ENCODE data around the gene P2RY2.

Gene P2RY2

DNA sequence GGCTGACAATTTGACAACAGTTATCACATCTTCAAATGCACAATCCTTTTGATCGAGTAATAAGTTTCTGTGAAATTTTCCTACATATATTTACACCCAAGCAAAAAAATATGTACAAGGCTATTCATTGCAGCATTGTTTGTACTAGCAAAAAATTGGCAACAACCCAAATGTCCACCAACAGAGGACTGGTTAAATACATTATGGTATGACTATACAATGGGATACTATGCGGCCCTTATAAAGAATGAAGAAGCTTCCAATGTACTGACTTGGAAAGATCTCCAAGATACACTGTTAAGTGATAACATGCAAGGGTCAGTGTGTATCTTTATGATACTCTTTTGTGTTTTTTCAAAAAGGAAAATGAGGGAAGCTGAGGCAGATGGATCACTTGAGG lies 8.2 kb upstream of the P2RY2 start:
- DNase-seq: no peak

DNA sequence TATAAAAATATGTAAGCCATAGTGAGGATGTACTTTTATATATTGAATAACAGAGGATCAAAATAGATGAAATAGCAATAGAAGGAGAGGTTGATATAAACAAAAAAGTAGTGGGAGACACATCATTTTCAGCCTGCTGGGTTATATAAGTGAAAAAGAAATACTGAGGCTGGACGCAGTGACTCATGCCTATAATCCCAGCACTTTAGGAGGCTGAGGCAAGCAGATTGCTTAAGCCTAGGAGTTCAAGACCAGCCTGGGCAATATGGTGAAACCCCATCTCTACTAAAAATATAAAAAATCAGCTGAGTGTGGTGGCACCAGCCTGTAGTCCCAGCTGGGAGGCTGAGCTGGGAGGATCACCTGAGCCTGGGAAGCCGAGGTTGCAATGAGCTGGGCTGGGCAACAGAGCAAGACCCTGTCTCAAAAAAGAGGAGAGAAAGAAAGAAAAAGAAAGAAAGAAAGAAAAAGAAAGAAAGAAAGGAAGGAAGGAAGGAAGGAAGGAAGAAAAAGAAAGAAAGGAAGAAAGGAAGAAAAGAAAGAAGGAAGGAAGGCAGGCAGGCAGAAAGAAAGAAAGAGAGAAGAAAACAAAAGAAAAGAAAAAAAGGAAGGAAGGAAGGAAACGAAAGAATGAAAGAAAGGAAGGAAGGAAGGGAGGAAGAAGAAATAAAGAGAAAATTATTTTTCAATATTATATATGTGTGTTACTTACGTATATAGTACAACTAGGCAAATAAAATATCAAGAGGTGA lies 7.0 kb upstream of the P2RY2 start:
- DNase-seq: peak; percentile 42

DNA sequence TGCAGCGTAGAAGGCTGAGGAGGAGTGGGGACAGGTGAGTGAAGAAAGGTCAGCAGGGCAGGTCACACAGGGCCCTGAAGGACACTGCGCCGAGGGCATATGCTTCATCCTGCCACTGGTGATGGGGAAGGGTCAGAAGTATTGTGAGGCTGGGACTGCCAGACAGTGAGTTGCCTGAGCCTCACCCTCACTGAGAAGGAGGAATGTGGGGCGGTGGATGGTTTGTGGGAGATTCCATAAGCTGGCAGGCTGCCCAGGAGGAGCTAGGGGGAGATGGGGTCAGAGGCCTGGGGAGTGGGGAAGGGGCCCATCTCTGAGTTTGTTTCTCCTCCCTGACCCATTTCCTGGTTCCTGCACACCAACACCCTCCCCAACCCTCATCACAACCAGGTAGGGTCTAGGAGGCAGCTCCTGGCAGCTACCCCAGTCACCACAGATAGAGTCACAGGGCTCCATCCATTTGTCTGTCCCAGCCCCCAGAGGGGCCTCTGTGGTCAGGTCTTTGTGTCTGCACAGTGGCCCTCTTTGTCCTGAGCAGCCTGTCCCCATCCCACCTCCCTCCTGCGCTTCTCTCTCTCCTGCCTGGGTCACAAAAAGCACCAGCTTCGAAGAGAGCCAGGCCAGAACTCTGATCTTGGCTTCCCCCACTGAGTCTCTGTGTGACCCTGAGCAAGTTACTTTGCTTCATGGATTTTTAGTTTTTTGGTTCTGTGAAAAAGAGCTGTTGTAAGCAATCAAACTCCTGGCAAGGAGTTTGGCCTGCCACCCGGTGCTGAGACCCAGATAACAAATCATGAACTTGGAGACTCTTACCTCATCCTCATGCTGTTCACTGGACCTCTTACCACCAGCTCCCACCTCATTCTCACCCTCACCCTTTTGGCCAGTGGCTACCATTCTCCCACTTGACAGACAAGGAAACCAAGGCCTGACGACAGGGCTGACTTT lies 4.6 kb upstream of the P2RY2 start:
- DNase-seq: no peak

DNA sequence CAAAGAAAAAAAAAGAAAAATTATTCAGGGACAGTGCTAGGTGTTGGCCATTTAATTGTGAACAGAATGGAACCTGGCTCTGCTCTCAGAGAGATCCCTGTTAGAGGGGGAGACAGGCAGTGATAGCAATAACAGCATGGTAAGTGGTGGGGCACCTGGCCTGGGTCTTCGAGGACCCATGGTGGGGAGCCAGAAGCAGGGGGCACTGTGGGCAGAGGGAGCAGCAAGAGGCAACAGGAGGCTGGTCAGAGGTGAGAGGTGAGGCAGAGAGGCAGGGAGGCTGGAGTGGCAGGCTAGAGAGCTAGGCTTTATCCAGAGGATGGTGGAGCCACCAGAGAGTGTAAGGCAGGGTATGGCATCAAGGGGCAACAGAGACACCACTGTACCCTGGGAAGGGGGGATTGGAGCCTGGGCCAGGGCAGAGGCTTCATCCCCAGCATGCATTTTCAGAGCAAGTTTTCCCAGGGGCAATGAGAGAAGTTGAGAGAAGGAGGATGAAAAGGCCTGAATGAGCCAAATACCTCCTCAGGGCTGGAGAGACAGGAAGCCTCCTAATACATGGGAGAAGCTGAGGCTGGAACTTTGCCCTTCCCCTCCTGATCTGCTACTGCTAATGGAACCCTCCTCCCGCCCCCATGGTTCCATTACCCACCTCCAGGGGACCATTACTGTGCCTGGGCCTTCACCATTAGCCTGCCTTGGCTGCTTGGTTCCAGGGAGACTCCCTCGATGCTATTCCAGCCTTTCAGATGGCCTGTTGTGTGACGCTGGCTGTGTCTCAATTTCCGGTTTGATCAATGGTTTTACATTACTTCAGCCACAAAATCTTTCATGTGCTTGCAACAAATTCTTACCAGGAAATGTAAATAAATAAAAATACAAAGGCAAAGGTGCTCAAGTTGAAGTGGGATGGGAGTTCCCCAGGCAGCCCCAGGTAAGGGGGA lies 2.6 kb upstream of the P2RY2 start:
- peak; percentile 48 for DNase-seq

DNA sequence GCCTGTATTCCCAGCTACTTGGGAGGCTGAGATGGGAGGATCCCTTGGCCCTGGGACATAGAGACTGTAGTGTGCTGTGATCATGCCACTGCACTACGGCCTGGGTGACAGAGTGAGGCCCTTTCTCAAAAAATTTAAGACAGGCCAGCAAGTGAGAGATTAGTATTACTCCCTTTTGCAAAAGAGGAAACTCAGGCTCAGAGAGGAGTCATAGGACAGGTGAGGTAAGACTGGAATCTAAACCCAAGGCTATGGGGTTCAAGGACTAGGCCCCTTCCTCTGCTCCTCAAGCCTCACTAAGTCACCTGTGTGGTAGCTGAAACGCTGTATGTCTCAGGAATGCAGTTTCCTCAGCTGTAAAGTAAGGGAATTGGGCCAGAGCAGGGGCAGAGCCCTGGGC lies 1.6 kb upstream of the P2RY2 start:
- DNase-seq: no peak

DNA sequence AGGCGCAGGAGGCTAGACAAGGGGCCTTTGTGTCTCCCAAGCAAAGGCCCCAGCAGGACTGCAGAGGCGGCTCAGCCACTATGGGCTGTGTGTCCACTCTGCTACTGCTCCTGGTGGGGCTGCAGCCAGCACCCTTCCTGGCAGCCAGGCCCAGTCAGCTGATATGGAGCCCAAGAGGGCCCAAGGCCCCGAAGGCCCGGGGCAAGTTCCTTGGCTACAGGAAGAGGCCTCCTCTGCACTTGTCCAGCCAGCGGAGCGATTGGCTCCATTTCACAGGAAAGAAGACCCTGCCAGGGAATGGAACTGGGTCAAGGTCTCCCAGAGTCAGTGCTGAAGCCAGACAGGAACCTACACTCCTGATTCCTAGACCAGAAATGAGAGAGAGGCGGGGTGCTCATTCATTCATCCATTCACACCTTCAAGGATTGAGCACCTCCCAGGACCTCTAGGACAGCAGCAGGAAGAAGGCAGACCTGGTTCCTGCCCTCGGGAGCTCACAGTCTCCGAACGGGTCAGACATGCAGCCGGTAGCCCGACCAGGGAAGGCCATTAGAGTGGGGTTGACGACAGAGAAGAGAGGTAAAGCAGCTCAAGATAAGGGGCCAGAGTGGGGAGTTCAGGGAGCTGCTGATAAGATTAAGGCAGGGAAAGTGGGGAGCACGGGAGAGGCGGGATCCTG lies 811 bp upstream of the P2RY2 start:
- DNase-seq: no peak

DNA sequence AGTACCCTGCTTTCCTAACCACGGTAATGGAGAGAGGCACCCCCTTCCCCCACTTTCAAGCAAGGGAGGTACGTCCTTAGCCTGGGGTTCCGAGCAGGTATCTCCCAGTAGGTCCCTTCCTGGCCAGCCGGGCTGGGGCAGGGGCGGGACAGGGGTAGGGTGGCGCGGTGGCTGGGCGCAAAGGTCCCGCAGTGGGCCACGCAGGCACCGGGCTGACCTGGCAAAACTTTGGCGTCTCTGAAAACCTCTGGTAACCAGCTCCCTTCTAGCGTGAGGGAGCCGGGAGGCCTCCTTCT lies 323 bp upstream of the P2RY2 start:
- no peak for DNase-seq

DNA sequence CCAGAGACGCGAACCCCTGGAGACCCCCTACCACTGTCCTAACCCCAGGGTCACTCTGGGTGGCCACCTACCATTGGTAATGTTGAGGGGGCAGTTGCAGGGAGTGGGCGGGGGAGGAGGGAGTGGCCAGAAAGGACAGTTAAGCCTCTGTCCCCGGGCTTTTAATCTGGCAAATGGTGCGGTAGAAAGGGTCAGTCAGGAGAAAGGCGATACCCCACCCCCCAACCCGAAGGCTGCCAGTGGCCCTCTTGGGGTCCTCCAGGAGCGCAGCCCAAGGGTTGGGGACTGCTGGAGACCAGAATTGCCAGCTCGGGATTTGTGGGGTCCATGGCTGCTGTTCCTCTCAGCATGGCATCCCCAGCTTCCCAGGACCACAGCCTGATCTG lies 742 bp downstream of the P2RY2 start:
- DNase-seq: no peak

DNA sequence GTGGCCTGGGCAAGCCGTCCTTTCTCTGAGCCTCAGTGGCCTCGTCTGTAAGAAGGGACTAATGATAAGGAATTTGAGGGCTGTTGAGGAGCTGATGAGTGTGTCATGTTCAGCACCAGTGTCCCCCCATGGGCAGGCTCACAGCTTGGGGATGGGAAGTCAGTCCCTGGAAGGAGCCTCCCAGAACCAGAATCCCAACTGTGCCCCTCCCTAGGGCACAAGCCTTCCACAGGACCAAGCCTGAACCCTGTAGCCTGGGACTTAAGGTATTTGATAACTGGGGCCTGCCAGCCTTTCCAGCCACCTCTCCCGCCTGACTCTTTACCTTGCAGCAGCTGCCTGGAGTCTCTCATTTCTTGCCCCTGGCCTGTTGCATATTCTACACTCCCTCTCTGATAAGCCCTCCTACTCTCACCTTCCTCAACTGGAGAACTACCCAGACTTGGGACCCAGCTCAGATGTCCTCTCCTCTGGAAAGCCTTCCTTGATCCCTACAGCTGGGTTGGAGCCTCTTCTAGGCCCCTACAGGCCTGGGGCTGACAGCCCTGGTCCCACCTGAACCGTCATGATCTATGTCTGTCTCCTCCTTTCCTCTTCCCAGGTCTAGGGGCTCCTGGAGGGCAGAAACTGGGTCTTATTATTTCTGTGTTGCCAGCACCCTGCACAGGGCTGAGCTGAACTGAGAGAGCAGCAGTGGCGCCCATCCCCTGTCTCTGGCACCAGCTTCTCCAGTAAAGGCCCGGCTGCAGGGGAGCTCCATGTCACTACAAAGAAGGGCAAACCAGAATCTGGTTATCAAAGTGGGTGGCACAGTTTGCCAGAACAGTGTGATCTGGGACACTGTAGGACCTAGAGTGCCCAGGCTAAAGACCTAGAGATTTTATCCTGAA lies 1.6 kb downstream of the P2RY2 start:
- no peak for DNase-seq

DNA sequence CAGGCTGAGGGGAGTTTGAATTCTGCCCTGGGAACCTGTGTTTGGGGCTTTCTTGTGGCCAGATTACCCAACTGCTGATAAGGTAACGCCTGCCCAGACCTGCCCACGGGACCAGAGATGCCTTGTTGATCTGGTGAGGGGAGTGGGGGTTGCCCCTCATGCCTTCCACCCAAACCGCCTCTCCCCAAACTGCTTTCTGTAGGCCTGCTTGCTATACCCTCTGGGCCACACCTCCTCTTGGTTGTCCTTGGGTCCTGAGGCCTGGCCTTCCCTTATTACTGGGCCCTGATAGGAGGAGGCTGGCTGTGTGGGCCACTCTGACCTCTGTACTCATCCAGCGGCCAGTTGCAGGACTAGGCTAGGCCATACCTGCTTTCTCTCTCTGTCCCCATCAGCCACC lies 3.4 kb downstream of the P2RY2 start:
- DNase-seq: no peak

DNA sequence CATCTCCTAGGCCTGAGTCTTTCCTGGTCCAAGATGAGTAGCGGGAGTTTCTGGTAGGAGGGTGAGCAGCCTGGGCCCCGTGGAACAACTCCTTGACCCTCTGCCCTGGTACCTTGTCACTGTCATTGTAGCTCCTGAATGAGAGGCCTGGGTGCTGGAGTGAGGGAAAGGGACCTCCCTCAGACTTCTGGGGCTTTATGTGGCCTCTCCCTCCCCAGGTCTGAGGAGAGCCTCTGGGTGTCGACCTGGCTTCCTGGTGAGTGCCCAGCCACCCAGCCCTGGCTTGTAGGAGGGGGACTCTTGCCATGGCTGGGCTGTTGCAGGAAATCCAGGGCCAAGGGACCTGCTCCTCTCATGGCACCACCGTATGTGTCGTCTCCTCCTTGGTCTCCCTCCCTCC lies 3.9 kb downstream of the P2RY2 start:
- no peak for DNase-seq

DNA sequence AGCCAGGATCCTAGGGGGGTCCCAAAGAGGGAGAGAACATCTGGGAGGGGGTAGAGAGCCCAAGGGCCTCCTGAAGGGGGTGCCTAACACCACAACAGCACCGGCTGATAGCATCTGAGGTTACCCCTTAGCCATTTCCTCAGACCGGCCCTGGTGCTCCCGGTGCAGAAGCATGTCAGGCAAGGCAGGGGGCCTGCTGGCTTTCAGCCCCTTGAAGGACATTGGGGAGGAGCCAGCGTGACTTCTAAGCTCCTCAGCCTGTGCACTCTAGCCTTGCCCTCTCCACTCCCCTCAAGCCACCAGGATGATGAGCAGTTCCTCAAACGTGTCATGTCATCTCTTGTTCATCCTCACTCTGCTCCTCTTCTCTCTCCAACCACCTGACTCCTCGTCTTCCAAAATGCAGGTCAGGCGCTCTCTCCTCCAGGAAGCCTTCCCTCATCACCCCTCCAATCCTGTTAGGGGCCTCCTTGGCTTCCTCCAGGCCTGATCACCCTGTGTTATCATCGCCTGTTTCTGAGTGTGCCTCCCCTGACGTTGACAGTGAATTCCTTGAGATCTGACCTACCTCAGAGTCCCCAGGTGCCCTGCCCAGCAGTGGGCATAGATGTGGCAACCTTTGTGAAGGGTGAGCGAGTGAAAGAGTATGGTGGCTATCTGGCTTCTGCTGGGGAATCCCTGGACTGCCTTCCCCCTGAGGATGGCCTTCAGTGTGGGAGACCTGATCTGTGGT lies 6.1 kb downstream of the P2RY2 start:
- no peak for DNase-seq

DNA sequence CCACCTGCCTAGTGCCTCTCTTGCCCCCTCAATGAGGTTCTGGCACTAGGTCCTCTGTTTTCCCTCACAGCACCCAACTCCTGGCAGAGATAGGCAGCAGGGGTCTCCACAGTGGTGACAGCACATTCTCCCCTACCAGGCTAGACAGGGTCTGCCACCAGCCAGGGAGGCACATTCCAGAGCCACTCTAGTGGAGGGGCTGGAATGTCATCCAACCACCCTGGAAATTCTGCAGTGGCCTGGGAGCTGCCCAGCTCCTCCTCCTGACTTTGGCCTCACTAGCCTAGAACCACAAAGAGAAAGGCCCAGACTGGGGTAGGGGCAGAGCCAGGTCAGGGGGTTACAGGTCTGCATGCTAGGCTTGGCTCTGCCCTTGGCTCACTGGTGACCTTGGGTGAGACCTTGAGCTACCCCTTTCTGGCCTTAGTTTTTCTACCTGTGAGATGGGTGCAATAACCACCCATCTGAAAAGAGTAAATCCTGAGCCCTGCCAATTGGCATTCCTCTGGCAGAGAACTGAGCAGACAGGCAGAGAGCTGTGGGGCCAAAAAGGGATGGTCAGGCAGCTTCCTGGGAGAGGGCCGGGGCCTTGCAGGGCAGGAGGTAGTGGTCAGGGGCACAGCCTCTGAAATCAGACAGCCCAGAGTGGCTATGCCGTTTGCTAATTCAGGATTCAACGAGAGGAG lies 7.1 kb downstream of the P2RY2 start:
- DNase-seq: no peak

DNA sequence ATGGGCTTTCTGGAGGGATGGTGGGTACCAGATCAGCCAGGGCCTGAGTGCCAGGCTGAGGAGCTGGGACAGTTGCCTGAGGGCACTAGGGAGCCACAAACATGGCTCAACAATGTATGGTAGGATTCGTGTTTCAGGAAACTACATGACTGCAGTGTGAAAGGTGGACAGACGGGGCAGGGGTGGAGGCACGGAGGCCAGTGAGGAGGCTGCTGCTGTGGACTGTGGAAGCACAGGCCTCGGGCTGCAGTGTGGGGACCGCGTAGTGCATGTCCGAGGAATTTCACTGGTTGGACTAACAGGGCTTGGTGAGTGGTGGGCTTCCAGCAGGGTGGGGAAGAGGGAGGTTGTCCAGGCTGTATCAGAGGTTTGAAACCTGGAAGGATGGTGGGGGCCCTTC lies 7.8 kb downstream of the P2RY2 start:
- no peak for DNase-seq

DNA sequence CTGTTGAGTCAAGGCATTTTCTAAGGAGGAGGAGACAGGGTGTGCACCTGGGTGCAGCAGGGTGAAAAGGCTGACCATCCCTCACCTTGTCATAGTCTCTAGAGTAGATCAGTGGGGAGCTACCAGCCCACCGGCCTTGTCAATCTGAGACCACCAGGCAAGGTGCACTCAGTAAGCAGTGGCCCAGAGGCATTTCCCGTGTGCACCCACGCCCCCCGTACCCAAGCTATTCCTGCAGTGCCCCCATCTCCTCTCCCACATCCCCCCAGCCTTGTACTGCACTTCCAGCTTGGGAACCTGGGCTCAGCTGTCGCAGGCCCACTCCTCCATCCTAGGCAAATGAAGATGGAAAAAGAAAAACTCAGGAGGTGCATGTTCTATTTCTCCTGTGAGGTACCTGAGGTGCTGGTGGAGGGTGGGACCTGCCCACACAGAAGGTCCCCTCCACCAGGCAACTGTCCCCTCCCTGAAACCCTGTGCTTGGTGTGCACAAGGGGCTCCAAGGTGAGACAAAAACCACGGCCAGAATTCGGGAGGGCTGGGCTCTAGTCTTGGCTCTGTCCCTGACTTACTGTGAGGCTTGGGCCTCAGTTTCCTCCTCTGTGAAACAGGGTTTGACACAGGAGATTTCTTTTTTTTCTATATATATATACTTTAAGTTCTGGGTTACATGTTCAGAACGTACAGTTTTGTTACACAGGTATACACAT lies 8.4 kb downstream of the P2RY2 start:
- DNase-seq: no peak

DNA sequence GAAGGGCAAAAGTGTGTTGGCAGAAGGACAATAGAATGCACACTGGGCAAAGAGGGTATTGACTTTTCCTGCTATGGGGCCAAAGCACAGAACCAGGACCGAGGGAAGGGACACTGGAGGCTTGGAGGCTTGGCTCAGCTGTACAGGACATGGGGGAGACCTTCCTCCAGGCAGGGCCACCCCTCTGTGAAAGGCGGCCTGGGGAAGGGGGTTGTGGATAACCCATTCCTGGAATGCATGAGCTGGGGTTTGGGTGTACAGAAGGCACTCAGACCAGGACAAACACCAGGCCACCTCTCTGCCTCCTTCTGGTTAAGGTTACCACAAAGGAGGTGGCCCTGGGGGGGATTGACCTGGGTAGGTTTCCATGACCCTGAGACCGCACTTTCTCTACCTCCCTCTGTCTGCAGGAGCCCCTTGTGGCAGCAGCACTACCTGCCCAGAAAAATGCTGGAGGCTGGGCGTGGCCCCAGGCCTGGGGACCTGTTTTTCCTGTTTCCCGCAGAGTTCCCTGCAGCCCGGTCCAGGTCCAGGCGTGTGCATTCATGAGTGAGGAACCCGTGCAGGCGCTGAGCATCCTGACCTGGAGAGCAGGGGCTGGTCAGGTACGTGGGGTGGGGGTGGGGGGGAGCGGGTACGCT lies 9.6 kb downstream of the P2RY2 start:
- DNase-seq: no peak

DNA sequence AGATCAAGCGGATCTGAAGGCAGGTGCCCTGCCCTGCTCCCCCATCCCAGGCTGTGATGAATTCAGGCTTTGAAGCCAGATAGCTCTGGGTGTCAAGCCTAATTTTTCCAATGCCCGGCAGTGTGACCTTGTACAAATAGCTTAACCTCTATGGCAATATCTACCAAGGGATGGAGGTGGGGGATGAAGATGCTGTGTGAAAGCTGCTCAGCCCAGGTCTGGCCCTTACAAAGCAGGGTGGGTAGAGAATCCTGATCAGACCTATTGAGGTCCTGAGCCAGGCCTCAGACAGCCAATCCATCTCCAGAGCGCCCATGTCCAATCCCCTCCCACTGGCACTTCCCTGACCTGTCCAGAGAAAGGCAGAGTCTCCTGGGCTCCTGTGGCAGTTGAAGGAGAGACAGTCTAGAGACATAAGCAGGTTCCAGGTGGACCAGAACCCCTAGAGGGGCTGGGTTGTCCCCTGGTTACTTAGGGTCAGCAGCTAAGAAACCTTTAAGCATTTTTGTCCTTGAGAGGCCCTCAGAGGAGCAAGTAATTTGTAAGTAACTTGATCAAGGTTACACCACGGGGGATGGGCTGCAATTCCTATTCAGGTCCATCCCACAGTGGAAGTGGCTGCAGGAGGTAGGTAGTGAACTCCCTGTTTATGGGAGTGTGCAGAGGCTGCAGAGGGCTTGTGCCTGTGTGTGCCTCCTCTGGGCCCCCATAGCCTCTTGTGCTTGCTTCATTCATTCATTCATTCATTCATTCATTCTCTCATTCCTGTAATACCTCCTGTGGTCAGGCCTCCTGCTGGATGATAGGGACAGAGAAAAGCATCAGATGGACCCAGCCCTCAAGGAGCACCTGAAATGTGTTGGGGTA lies 10.4 kb downstream of the P2RY2 start:
- no peak for DNase-seq

DNA sequence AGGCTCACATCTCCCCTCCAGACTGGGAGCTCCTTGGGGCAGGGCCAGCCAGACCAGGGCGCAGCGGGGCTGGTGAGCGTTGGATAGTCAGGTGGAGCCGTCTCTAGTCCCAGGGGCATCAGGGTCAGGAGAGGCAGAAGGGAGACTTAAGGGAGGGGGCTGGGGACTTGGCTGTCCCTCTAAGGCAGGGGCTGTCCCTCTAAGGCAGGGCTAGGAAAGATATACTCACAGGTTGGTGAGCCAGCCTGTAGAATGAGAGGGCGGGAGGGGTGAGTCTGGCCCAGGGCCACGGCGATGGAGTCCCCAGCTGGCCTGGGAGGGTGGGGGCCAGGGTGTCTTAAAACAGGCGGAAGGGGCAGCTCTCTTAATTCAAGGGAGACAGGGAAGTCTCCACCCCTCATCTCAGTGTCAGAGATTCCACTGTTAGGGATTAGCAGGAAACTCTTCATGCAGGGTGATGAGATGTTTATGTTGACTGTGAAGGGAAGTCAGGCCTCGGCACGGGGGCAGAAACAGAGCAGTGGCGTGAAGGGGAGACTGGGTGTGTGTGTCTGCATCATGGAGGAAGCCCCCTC lies 11.3 kb downstream of the P2RY2 start:
- no peak for DNase-seq
